ENCODE data around the gene DCAF8.

Gene DCAF8

GRCh38 chr1:160224606-160225005 is 37.7 kb downstream of the DCAF8 start:
- no peak for DNase-seq

- DNase-seq, result no peak
Observed at GRCh38 chr1:160222546-160222945, 39.8 kb downstream of the DCAF8 start.

GRCh38 chr1:160221089-160221488 is 41.3 kb downstream of the DCAF8 start:
- no peak for DNase-seq

- DNase-seq, result no peak
Observed at GRCh38 chr1:160220301-160220700, 42.0 kb downstream of the DCAF8 start.

GRCh38 chr1:160219062-160219929 is 43.1 kb downstream of the DCAF8 start:
- DNase-seq, result no peak

- no peak for DNase-seq
Observed at GRCh38 chr1:160217481-160218051, 44.8 kb downstream of the DCAF8 start.

GRCh38 chr1:160216301-160216700 is 46.0 kb downstream of the DCAF8 start:
- DNase-seq, result no peak

- DNase-seq, result no peak
Observed at GRCh38 chr1:160214481-160215140, 47.7 kb downstream of the DCAF8 start.

GRCh38 chr1:160211046-160211790 is 51.1 kb downstream of the DCAF8 start:
- DNase-seq, result no peak

GRCh38 chr1:160210561-160210960 is 51.8 kb downstream of the DCAF8 start:
- DNase-seq, result no peak

GRCh38 chr1:160209321-160210046 is 52.9 kb downstream of the DCAF8 start:
- DNase-seq, result no peak

- DNase-seq, result no peak
Observed at GRCh38 chr1:160208557-160209320, 53.6 kb downstream of the DCAF8 start.

GRCh38 chr1:160207771-160208556 is 54.4 kb downstream of the DCAF8 start:
- no peak for DNase-seq

GRCh38 chr1:160207118-160207650 is 55.2 kb downstream of the DCAF8 start:
- no peak for DNase-seq

GRCh38 chr1:160206421-160207117 is 55.8 kb downstream of the DCAF8 start:
- no peak for DNase-seq

- DNase-seq, result peak; percentile 54
Observed at GRCh38 chr1:160206036-160206389, 56.3 kb downstream of the DCAF8 start.

GRCh38 chr1:160205242-160206035 is 56.9 kb downstream of the DCAF8 start, which contains the start of gene PEA15:
PEA15 (plus strand) TSS chr1:160205384; CDS start chr1:160211545, 6,161 bp downstream.
- peak; percentile 70 for DNase-seq

- DNase-seq, result no peak
Observed at GRCh38 chr1:160204526-160205241, 57.7 kb downstream of the DCAF8 start.
